ENCODE results near the gene FNDC5.

FNDC5 gene

GRCh38 chr1:32858136-32858535, 12.6 kb downstream of the FNDC5 start:
- H3K4me3 ChIP-seq (ENCODE audit: low read length, poor library complexity, severe bottlenecking), result no peak overlapping the region
- H3K4me1 ChIP-seq (ENCODE audit: insufficient read depth, low read length, poor library complexity, severe bottlenecking), result no peaks in the 10 kb centered on the region
- H3K27me3 ChIP-seq (ENCODE audit: insufficient read depth, low read length, poor library complexity, severe bottlenecking), result no peaks in the 10 kb centered on the region
- H3K9me3 ChIP-seq (ENCODE audit: insufficient read depth, low read depth, low read length), result no peaks in the 10 kb centered on the region
- no peak overlapping the region for H3K9ac ChIP-seq (ENCODE audit: low read depth, low read length, poor library complexity, severe bottlenecking)
- H3K79me2 ChIP-seq (ENCODE audit: insufficient read depth, low read length), result no peaks in the 10 kb centered on the region
- H3K36me3 ChIP-seq (ENCODE audit: insufficient read depth, low read length), result peaks cover 71% of the 10 kb centered on the region; the same call in 1 of the 2 replicates
- no peak overlapping the region for H2AFZ ChIP-seq (ENCODE audit: low read length)
- no peaks in the 10 kb centered on the region for H3F3A ChIP-seq (ENCODE audit: low read depth)
- no peaks in the 10 kb centered on the region for H4K20me1 ChIP-seq (ENCODE audit: insufficient read depth, low read length, poor library complexity, severe bottlenecking)
- H3K4me2 ChIP-seq (ENCODE audit: low read depth, low read length, poor library complexity, severe bottlenecking), result no peak overlapping the region
- H3K9me2 ChIP-seq (replicated peaks; ENCODE audit: low read depth, low read length), result no peaks in the 10 kb centered on the region
- TF ChIP-seq CTCF (conservative IDR thresholded peaks at IDR 0.05; ENCODE audit: low read length), result no peak
- no peak for TF ChIP-seq EZH2phosphoT487 (IDR thresholded peaks at IDR 0.05; ENCODE audit: borderline replicate concordance)

- Histone ChIP-seq H3K36me3 (ENCODE audit: insufficient read depth, low read length) (peaks cover 63% of the 10 kb centered on the region; the same call in 1 of the 2 replicates), H3K4me3 (ENCODE audit: low read length, poor library complexity, severe bottlenecking) (no peak overlapping the region)
- no peak for TF ChIP-seq CTCF (conservative IDR thresholded peaks at IDR 0.05; ENCODE audit: low read length)
Measured at GRCh38 chr1:32855861-32856617, 14.7 kb downstream of the FNDC5 start.

GRCh38 chr1:32848354-32849063, 22.2 kb downstream of the FNDC5 start:
- TF ChIP-seq EZH2phosphoT487 (IDR thresholded peaks at IDR 0.05; ENCODE audit: borderline replicate concordance) (no peak), CTCF (conservative IDR thresholded peaks at IDR 0.05; ENCODE audit: low read length) (no peak)
- Histone ChIP-seq H3K4me2 (ENCODE audit: low read depth, low read length, poor library complexity, severe bottlenecking) (no peak overlapping the region), H4K20me1 (ENCODE audit: insufficient read depth, low read length, poor library complexity, severe bottlenecking) (no peaks in the 10 kb centered on the region), H3K4me1 (ENCODE audit: insufficient read depth, low read length, poor library complexity, severe bottlenecking) (no peaks in the 10 kb centered on the region), H3K9ac (ENCODE audit: low read depth, low read length, poor library complexity, severe bottlenecking) (no peak overlapping the region), H3K79me2 (ENCODE audit: insufficient read depth, low read length) (no peaks in the 10 kb centered on the region), H3K36me3 (ENCODE audit: insufficient read depth, low read length) (peaks cover 34% of the 10 kb centered on the region), H3F3A (ENCODE audit: low read depth) (no peaks in the 10 kb centered on the region), H2AFZ (ENCODE audit: low read length) (no peak overlapping the region), H3K9me3 (ENCODE audit: insufficient read depth, low read depth, low read length) (no peaks in the 10 kb centered on the region), H3K4me3 (ENCODE audit: low read length, poor library complexity, severe bottlenecking) (no peak overlapping the region), H3K9me2 (replicated peaks; ENCODE audit: low read depth, low read length) (no peaks in the 10 kb centered on the region), H3K27me3 (ENCODE audit: insufficient read depth, low read length, poor library complexity, severe bottlenecking) (no peaks in the 10 kb centered on the region)

More at GRCh38 chr1:32855861-32856617, 14.7 kb downstream of the FNDC5 start:
- no peaks in the 10 kb centered on the region for H3F3A ChIP-seq (ENCODE audit: low read depth)
- no peaks in the 10 kb centered on the region for H3K4me1 ChIP-seq (ENCODE audit: insufficient read depth, low read length, poor library complexity, severe bottlenecking)
- H3K79me2 ChIP-seq (ENCODE audit: insufficient read depth, low read length), result no peaks in the 10 kb centered on the region
- no peak overlapping the region for H2AFZ ChIP-seq (ENCODE audit: low read length)
- no peak overlapping the region for H3K4me2 ChIP-seq (ENCODE audit: low read depth, low read length, poor library complexity, severe bottlenecking)
- no peaks in the 10 kb centered on the region for H3K9me2 ChIP-seq (replicated peaks; ENCODE audit: low read depth, low read length)
- H3K27me3 ChIP-seq (ENCODE audit: insufficient read depth, low read length, poor library complexity, severe bottlenecking), result no peaks in the 10 kb centered on the region
- no peaks in the 10 kb centered on the region for H4K20me1 ChIP-seq (ENCODE audit: insufficient read depth, low read length, poor library complexity, severe bottlenecking)
- H3K9me3 ChIP-seq (ENCODE audit: insufficient read depth, low read depth, low read length), result no peaks in the 10 kb centered on the region
- H3K9ac ChIP-seq (ENCODE audit: low read depth, low read length, poor library complexity, severe bottlenecking), result no peak overlapping the region

Measured in Loucy (cell line).